Activated CD8-positive, alpha-beta memory T cell treated with anti-CD3 and anti-CD28 coated beads for 48 hours (primary cell): Measurements from ENCODE around the gene ADCY2.

Experiments used
- DNase-seq, 3 experiments: peaks; one replicate each; pipeline ENCODE4 v3.0.0-alpha.2; 2020; ENCODE audit warnings: low read depth in 2 of 3, low spot score in 2 of 3

Gene ADCY2

GRCh38 chr5:7437836-7438235 is 41.9 kb downstream of the ADCY2 start:
- no peak for DNase-seq

GRCh38 chr5:7445068-7445467 is 49.1 kb downstream of the ADCY2 start:
- no peak for DNase-seq

GRCh38 chr5:7445831-7446230 is 49.9 kb downstream of the ADCY2 start:
- no peak for DNase-seq

- no peak for DNase-seq
These were observed 51.0 kb downstream of the ADCY2 start for GRCh38 chr5:7446913-7447312.

- DNase-seq, result no peak
These were observed 58.0 kb downstream of the ADCY2 start for GRCh38 chr5:7453947-7454346.

GRCh38 chr5:7456206-7456605 is 60.3 kb downstream of the ADCY2 start:
- no peak for DNase-seq

- DNase-seq, result no peak
These were observed 65.4 kb downstream of the ADCY2 start for GRCh38 chr5:7461371-7461770.

- no peak for DNase-seq
These were observed 66.8 kb downstream of the ADCY2 start for GRCh38 chr5:7462758-7463157.

- no peak for DNase-seq
These were observed 68.2 kb downstream of the ADCY2 start for GRCh38 chr5:7464182-7464581.

GRCh38 chr5:7467179-7467578 is 71.2 kb downstream of the ADCY2 start:
- DNase-seq, result no peak

- DNase-seq, result no peak
These were observed 72.8 kb downstream of the ADCY2 start for GRCh38 chr5:7468742-7469141.

GRCh38 chr5:7471710-7472109 is 75.8 kb downstream of the ADCY2 start:
- DNase-seq, result no peak

GRCh38 chr5:7473115-7473514 is 77.2 kb downstream of the ADCY2 start:
- DNase-seq, result no peak

GRCh38 chr5:7473668-7474215 is 77.8 kb downstream of the ADCY2 start:
- DNase-seq, result no peak

- no peak for DNase-seq
These were observed 79.0 kb downstream of the ADCY2 start for GRCh38 chr5:7474821-7475403.

GRCh38 chr5:7478459-7478858 is 82.5 kb downstream of the ADCY2 start:
- DNase-seq, result no peak

- no peak for DNase-seq
These were observed 92.8 kb downstream of the ADCY2 start for GRCh38 chr5:7488734-7489133.

- DNase-seq, result no peak
These were observed 96.4 kb downstream of the ADCY2 start for GRCh38 chr5:7492371-7492770.

GRCh38 chr5:7493081-7493480 is 97.1 kb downstream of the ADCY2 start:
- DNase-seq, result no peak

GRCh38 chr5:7493622-7494021 is 97.7 kb downstream of the ADCY2 start:
- no peak for DNase-seq

- no peak for DNase-seq
These were observed 98.7 kb downstream of the ADCY2 start for GRCh38 chr5:7494481-7495130.

GRCh38 chr5:7495131-7495517 is 99.2 kb downstream of the ADCY2 start:
- no peak for DNase-seq

- DNase-seq, result no peak
These were observed 104.3 kb downstream of the ADCY2 start for GRCh38 chr5:7500256-7500655.
